Islet precursor cell (in vitro differentiated cells): Measurements from ENCODE around the gene C3.

Experiments used
- DNase-seq: peaks from one replicate; pipeline ENCODE4 v3.0.0-alpha.2; 2018

The C3 gene

DNA sequence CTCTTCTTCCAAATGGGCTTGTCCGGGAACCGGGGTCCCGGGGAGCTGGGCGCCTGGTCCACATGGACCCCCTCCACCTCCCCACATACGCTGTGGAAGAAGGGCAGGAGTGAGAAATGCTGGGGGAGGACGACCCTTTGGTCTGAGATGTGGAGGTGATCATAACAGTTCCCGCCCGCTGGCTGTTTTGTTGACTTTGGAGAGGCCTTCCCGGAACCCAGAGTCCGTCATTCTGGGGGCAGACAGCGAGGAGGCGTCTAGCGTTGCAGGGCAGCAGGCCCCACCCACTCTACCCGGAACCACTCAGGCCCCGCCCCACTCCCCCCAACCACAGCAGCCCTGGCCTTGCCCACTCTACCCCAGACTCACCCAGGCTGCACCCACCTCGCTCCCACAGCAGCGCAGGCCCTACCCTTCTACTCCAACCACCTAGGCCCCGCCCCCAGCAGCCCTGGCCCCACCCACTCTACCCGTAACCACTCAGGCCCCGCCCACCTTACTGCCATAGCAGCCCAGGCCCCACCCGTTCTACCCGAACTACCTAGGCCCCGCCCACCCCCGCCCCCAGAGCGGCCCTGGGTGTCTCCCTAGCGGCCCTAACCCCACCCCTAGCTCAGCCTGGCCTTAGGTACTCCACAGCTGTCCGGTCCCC, 9.8 kb upstream of the C3 start:
- peak; percentile 69 for DNase-seq

DNA sequence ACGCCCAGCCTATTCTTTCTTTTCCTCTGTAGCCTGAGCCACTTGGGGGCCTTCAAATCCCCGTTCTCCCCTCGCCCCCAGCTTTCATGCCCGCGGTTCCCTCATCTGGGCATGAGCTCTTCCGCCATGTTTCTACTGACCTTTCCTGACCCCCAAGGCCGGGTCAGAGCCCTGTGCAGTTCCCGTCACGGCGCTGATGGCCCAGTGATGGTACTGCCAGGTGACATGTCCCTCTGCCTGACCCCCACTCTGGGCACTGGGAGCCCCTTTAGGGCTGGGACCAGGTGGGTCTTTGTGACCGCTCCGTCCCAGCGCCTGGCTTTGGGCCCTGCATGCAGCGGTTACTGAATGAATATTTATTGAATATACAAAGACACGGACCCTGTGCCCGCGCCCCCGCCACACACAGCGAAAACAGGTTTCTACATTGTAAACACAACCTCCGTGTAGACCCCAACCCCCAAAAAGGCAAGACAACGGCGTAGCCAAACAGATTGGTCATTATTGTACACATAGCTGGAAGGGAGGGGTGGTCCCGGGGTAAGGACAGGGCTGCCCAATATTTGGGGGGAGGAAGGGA, 9.2 kb upstream of the C3 start:
- DNase-seq: no peak

DNA sequence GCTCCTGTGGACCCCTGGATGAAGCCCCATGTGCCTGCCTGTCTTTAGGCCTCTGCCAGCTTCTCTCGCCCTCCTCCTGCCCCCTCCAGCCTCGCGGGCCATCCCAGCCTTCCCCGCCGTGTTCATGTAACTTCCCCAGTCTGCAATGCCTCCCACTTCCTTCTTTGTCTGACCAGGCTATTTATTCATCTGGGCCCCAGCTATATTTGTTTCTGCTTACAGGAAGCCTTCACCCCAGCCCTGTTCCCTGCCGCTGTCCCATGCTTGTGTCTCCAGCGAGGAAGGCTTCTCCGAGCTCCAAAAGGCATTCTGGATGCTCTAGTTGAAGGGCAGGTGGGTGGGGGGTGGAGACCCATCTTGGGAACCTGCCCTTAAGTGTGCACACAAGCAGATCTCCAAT, 7.9 kb upstream of the C3 start:
- no peak for DNase-seq

DNA sequence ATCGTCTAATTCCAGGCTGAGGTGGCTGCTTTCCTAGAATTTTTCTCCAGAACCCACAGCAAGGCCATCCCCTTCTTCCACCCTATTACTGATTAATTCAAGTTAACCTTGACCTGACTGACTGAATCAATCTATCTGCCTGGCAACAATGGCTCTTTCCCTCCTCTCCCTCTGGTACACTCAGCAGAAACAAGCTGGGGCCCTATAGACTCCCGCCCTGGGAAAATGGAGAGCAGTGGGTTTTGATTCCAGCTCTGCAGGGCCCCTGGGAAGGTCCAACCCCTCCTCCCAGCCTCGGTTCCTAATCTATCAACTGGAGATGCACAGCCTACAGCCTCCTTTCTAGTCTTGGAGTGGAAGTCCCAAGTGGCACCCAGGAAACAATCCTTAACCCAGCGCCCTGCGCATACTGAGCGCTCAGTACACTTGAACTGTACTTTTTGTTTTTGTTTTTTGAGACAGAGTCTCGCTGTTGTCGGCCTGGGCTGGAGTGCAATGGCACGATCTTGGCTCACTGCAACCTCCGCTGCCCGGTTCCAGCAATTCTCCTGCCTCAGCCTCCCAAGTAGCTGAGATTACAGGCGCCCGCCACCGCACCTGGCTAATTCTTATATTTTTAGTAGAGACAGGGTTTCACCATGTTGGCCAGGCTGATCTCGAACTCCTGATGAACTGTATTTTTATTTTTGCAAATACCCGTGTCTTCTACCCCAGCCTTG, 5.2 kb upstream of the C3 start:
- DNase-seq: no peak

DNA sequence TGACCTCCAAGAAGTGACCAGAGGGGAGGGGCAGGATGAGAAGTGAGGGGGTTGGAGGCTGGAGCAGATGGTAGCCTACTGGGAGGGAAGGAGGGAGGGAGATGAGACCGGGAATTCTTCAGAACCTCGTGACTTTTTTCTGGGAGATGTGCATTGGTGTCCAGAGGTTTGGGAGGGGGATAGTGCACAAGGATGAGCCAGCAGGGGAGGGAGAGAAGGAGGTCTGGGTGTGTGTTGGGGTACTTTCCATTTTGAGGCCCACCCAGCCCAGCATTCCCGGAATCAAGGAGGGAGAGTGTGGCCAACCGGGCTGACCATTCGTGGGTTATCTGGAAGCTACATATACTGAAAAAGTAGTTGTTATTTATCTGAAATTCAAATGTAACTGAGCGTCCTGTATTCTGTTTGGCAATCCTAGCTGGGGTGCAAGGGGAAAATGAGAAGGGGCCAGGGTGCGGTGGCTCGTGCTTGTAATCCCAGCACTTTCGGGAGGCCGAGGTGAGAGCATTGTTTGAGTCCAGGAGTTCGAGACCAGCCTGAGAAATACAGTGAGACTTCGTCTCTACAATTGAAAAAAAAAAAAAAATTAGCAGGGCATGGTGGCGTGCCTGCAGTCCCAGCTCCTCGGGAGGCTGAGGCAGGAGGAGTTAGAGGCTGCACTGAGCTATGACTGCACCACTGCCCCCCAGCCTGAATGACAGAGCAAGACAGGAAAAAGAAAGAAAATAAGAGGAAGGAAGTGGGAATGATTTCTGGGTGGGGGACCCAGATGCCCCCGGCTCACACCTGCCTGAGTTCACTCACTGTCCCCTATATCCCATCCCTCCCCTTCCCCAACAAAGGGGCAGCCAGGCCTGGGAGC, 4.4 kb upstream of the C3 start:
- DNase-seq: no peak

DNA sequence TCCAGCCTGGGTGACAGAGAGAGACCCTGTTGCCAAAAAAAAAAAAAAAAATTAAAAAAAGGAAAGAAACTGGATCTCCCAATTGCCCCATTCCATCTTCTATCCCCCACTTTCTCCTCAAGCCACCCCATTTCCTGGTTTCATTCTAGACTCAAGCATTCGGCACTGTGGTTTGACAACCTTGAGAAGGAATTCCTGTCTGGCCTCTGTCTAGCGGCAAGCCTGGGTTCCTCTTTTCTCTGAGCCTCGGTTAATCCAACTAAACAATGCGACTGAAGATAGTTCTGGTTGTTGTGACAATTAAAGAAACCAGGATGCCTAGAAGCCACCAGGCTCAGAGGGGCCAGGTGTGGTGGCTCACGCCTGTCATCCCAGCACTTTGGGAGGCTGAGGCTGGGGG, 3.3 kb upstream of the C3 start:
- DNase-seq: no peak

DNA sequence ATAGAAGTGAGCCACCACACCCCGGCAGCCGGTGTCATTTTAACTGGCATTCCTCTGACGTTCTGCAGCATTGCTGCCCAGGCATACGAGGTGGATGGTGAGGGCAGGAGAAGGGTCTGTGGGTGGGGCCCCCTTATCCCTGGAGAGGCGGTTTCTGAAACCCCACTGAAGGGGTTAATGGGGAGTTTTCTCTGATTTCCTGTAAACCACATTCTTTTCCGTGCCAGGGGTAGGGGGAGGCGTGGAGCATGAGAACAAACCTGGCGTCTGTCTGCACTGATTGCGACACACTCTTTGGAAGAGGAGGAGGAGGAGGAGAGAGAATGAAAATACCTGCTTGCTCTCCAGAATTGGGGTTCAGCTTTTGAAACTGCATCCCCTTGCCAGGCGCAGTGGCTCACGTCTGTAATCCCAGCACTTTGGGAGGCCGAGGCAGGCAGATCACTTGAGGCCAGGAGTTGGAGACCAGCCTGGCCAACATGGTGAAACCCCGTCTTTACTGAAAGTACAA, 2.7 kb upstream of the C3 start:
- no peak for DNase-seq

DNA sequence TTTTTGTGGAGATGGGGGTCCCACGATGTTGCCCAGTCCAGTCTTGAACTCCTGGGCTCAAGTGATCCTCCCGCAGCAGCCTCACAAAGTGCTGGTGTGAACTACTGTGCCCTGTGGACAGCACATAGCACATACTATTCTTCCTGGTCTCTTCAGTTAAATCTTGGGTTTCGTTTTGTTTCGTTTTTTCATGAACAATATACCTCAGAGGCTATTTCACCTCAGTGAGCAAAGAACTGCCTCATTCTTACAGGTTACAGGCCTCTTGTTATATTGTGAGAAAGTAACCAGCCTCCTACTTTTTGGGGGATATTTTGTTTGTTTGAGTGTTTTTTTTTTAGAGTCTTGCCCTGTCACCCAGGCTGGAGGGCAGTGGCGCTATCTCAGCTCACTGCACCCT, 1.3 kb upstream of the C3 start:
- no peak for DNase-seq

DNA sequence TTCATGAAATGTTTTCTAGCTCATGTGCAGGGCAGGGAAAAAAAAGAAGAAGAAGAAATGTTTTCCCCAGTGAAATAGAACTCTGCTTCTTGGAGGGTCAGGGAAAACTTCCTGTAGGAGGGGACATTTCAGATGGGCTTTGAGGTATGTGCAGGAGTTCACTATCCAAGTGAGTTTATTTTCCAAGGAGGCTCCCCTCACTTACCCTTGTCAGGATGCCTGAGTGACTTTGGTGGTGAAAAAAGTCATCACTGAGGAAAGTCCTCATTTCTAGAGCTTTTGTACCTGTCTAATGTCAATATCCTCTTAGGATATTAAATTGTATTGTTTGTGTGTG, 656 bp upstream of the C3 start:
- DNase-seq: no peak

DNA sequence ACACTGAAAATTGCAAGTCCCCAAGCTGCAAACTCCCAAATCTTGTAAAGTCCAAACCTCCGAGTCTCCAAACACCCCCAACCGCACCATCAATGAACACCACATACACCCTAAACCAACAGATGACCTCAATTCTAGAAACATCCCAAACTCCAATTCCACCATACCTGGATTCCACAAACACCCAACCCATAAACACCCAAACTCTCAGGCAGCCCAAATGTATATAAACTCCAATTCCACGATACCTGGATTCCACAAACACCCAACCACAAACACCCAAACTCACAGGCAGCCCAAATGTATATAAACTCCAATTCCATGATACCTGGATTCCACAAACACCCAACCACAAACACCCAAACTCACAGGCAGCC, 470 bp downstream of the C3 start:
- DNase-seq: no peak

DNA sequence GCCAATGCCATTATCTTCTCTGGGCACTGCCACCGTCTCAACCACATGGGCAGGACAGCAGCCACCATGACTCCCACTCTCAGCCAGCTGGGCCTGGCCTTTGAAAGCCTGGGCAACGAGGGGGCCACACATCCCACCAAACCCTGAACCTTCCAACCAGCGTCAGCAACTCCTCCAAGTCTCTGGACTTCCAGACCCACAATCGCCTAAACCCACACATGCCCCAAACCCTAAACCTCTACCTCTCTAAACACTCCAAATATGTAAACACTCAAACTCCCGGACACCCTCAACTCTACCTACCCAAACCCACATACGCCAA, 949 bp downstream of the C3 start:
- DNase-seq: no peak

DNA sequence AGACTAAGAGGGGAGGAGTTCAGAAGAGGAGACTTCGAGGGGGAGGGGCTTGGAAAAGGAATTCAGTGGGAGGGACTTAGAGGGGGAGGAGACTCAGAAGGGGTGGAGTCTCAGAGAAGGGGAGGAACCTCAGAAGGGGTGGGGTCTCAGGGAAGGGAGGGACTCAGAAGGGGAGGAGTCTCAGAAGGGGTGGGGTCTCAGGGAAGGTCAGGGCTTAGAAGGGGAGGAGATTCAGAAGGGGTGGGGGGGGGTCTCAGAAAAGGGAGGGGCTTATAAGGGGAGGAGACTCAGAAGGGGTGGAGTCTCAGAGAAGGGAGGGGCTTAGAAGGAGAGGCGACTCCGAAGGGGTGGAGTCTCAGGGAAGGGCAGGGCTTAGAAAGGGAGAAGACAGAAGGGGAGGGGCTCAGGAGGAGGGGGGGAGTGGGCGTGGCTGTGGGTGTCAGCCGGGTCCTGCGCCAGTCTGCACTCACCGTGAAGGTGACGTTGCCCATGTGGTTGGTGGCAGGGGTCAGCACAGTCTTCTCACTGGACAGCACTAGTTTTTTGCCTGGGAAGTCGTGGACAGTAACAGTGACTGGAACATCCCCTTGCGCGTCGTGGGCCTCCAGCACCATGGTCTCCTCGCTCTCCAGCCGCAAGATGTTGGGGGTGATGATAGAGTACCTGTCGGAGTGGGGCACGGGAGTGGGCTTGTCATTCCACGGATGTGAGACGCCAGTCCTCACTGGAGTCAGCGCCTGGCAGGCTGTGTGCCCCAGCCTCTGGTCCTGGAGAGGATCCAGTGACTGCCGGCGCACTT, 1.5 kb downstream of the C3 start:
- peak; percentile 69 for DNase-seq

DNA sequence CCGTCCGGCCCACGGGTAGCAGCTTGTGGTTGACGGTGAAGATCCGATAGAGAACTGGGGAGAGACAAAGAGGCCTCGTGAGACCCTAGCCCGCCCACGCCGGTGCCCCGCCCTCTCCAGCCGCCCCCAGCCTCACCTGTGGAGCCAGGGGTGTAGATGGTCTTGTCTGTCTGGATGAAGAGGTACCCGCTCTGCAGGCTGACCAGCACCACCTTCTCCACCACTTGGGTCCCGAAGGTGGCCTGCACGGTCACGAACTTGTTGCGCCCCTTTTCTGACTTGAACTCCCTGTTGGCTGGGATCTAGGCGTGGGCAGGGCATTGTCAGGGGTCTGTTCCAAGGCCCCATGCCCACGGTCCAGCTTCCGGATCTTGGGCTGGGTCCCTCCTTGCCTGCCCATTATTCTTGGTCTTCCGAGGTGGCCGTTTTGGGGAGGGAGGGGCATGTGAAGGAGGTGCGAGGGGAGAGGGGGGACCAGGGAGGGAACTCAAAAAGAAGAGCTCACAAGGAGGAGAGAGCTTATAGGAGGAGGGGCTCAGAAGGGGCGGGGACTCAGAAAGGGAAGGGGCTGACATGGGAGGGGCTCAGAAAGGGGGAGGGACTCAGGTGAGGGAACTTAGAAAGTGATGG, 2.2 kb downstream of the C3 start:
- no peak for DNase-seq

DNA sequence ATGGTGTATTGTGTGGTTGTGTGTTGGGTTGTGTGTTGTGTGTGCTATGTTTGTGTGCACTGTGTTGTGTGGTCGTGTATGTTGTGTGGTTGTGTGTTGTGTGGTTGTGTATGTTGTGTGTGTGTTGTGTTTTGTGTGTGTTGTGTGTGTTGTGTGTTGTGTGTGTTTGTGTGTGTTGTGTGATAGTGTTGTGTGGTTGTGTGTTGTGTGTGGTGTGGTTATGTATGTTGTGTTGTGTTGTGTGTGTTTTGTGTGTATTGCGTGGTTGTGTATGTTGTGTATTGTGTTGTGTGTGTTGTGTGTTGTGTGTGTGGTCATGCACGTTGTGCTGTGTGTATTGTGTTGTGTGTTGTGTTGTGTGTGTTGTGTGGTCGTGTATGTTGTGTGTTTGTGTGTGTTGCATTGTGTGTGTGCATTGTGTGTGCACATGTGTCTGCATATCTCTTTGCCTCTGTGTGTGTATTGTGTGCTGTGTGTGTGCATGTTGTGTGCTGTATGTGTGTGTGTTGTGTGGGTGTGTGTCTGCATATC, 2.9 kb downstream of the C3 start:
- no peak for DNase-seq

DNA sequence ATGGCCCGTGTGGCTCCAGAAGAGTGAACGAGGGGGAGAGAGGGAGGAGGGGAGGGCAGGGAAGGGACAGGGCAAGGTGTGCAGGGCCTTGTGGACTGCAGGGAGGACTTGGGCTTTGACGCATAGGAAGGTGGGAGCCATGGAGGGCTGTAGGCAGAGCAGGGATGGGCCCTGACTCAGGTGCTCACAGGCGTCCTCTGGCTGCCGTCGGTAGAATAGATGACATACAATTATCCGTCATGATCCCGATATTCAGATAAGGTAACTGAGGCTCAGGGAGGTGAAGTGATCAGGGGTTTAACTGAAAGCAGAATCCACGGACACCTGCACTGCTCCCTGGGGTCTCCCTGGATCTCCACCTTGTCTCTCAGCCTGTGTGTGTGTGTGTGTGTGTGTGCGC, 3.4 kb downstream of the C3 start:
- no peak for DNase-seq

DNA sequence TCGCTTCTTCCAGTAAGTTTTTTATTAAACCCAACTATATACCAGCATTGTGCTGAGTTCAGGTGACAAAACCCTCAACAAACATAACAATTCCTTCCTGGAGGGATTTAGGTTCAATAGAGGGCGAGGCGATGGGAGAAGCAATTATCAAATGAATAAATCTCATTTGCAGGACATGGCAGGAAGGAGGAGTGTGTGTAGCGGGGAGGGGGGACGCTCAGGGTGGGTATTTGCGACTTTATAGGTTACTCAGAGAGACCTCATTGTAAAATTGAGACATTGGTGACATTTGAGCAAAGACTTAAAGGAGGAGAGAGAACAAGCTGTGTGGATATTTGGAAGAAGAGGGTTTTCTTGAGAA, 3.9 kb downstream of the C3 start:
- no peak for DNase-seq

DNA sequence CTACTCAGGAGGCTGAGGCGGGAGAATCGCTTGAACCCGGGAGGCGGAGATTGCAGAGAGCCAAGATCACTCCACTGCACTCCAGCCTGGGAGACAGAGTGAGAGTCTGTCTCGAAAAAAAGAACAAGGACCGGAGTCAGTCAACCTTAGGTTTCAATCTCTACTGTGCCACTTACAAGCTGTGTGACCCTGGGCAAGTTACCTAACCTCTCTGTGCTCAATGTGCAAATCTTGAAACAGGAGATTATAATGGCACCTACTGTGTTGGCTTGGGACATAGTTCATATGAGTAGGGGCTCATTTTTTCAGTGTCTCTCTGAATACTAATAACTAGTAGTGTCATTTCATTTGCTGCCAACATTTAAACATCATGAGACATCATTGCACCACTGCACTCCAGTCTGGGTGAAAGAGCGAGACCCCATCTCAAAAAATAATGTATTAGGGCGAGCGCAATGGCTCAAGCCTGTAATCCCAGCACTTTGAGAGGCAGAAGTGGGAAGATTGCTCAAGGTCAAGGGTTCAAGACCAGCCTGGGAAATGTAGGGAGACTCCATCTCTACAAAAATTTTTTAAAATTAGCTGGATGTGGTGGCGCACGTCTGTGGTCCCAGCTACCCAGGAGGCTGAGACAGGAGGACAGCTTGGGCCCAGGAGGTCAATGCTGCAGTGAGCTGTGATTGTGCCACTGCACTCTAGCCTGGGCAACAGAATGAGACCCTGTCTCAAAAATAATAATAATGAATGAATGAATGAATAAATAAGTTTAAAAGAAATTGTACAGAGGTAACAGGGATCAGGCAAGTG, 5.5 kb downstream of the C3 start:
- no peak for DNase-seq

DNA sequence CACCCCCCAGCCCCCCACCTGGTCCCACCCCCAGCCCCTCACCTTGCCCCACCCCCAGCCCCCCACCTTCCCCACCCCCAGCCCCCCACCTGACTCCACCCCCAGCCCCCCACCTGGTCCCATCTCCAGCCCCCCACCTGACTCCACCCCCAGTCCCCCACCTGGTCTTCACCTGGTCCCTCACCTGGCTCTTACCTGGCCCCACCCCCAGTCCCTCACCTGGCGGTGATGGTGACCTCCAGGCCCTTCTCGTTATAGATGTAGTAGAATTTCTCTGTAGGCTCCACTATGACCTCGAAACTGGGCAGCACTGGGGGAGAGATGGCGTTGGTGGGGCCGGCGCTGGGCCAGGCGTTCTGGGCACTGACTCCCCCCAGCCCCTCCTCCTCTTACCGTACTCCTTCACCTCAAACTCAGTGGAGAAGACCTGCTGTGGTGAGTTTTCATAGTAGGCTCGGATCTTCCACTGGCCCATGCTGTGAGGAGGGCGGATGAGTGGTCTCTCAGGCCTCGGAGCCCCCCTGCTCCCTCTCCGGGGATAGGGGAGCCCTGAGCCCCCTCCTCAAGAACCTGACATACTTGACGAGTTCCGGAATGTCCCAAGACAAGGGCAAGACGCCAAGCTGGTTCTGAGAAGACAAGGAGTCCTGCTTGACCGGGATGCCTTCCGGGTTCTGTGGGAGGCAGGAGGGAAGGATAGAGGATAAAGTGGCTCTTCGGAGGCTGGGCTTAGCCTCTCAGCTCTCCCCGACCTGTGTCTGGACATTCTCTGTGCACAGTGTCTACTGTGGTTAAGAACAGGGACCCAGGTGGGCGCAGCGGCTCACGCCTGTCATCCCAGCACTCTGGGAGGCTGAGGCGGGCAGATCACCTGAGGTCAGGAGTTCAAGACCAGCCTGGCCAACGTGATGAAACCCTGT, 6.4 kb downstream of the C3 start:
- DNase-seq: no peak

DNA sequence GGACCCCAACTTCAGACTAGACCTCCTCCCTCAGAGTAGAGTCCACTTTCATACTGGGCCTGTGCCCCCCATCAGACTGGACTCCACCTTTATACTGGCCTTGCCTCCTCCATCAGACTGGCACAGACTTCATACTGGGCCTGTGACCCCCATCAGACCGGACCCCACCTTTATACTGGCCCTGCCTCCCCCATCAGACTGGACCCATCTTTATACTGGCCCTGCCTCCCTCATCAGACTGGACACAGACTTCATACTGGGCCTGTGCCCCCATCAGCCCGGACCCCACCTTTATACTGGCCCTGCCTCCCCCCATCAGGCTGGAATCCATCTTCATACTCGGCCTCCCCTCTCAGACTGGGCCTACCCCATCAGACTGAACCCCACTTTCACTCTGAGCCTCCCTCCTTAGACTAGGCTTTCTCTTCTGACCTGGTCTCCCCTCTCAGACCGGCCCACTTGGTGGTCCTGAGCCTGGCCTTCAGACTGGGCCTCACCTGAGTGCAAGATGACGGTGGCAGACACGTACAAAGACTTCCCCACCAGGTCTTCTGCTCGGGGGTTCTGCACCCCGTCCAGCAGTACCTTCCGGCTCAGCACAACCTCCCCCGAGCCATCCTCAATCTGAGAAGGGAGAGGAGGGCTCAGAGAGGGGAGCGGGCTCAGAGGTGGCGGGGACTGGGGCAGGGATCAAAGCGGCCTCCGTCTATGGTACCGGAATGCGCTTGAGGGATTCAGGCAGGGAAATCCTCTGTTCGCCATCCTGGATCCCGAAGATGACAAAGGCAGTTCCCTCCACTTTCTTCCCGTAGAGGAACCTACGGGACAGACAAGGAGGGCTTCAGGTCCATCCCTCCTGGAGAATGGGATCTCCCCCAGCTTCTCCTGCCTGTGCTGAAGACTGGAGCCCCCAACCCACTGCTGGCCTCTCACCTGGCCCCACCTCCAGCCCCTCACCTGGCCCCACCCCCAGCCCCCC, 7.5 kb downstream of the C3 start:
- no peak for DNase-seq
